ENCODE measurements around the gene CD80.

- TF ChIP-seq CREB5 (CRISPR knock-in tag; IDR thresholded peaks at IDR 0.05; ENCODE audit: low read depth), result no peak
- no peak for TF ChIP-seq ZFP30 (CRISPR knock-in tag; IDR thresholded peaks at IDR 0.05)
- TF ChIP-seq RARB (CRISPR knock-in tag; IDR thresholded peaks at IDR 0.05), result no peak
- no peak for TF ChIP-seq ISL1 (CRISPR knock-in tag; IDR thresholded peaks at IDR 0.05)
- TF ChIP-seq, protein P1, sequence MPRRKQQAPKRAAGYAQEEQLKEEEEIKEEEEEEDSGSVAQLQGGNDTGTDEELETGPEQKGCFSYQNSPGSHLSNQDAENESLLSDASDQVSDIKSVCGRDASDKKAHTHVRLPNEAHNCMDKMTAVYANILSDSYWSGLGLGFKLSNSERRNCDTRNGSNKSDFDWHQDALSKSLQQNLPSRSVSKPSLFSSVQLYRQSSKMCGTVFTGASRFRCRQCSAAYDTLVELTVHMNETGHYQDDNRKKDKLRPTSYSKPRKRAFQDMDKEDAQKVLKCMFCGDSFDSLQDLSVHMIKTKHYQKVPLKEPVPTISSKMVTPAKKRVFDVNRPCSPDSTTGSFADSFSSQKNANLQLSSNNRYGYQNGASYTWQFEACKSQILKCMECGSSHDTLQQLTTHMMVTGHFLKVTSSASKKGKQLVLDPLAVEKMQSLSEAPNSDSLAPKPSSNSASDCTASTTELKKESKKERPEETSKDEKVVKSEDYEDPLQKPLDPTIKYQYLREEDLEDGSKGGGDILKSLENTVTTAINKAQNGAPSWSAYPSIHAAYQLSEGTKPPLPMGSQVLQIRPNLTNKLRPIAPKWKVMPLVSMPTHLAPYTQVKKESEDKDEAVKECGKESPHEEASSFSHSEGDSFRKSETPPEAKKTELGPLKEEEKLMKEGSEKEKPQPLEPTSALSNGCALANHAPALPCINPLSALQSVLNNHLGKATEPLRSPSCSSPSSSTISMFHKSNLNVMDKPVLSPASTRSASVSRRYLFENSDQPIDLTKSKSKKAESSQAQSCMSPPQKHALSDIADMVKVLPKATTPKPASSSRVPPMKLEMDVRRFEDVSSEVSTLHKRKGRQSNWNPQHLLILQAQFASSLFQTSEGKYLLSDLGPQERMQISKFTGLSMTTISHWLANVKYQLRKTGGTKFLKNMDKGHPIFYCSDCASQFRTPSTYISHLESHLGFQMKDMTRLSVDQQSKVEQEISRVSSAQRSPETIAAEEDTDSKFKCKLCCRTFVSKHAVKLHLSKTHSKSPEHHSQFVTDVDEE (CRISPR knock-in tag; IDR thresholded peaks at IDR 0.05), result no peak
- TF ChIP-seq GLIS3 (CRISPR knock-in tag; IDR thresholded peaks at IDR 0.05), result no peak
- TF ChIP-seq TOX (CRISPR knock-in tag; IDR thresholded peaks at IDR 0.05; ENCODE audit: borderline replicate concordance), result no peak
- no peak for TF ChIP-seq ZNF565 (CRISPR knock-in tag; conservative IDR thresholded peaks at IDR 0.05; ENCODE audit: low read depth)
- TF ChIP-seq PATZ1 (CRISPR knock-in tag; IDR thresholded peaks at IDR 0.05; ENCODE audit: borderline replicate concordance), result no peak
- no peak for TF ChIP-seq ARNTL (CRISPR knock-in tag; IDR thresholded peaks at IDR 0.05; ENCODE audit: borderline replicate concordance, low read depth)
- no peak for TF ChIP-seq PPARA (CRISPR knock-in tag; IDR thresholded peaks at IDR 0.05; ENCODE audit: borderline replicate concordance)
- TF ChIP-seq ESRRG (CRISPR knock-in tag; IDR thresholded peaks at IDR 0.05), result no peak
- TF ChIP-seq BACH2 (CRISPR knock-in tag; IDR thresholded peaks at IDR 0.05; ENCODE audit: borderline replicate concordance), result no peak
Measured at GRCh38 chr3:119534296-119534695, 25.1 kb downstream of the CD80 start.
